HepG2 (cell line): Measurements from ENCODE around the gene SKI. TPM values are rescaled to one million over a fixed set of nuclear protein-coding genes. Genes with fewer than 3 reads are reported as not detected.

ENCODE experiments used
- BCL3 ChIP-seq: sonication (generic); formaldehyde crosslinking; IDR thresholded peaks from 2 replicates; pipeline ENCODE4 v1.5.1; 2020; ENCODE audit warnings: mild to moderate bottlenecking, missing genetic modification reagents, moderate library complexity
- FIP1L1 ChIP-seq: fragments of 200-400 bp; formaldehyde crosslinking; IDR thresholded peaks from 2 replicates; pipeline ENCODE4 v1.6.1; 2018; ENCODE audit warnings: low read depth, mild to moderate bottlenecking, low read length, moderate library complexity, borderline replicate concordance; ENCODE audit not compliant: insufficient read depth
- FOXO1 ChIP-seq: sonication (generic); formaldehyde crosslinking; IDR thresholded peaks from 2 replicates; pipeline ENCODE4 v1.4.0; 2020; ENCODE audit warnings: missing genetic modification reagents
- FUBP1 ChIP-seq: sonication (generic); formaldehyde crosslinking; IDR thresholded peaks from 2 replicates; pipeline ENCODE4 v1.5.1; 2020; ENCODE audit warnings: missing genetic modification reagents, mild to moderate bottlenecking, borderline replicate concordance
- KLF6 ChIP-seq: IDR thresholded peaks from 2 replicates; pipeline ENCODE4 v1.8.0; 2016; ENCODE audit warnings: missing biosample characterization, missing genetic modification reagents
- MAX ChIP-seq: IDR thresholded peaks from 2 replicates; pipeline ENCODE4 v1.6.1; 2012; ENCODE audit warnings: inconsistent platforms
- RCOR2 ChIP-seq: IDR thresholded peaks from 2 replicates; pipeline ENCODE4 v1.6.1; 2016; ENCODE audit warnings: missing biosample characterization, missing genetic modification reagents
- TBP ChIP-seq: sonication (generic); formaldehyde crosslinking; IDR thresholded peaks from 2 replicates; pipeline ENCODE4 v1.5.0; 2020; ENCODE audit warnings: missing genetic modification reagents
- TEAD3 ChIP-seq: optimal IDR thresholded peaks from 2 replicates; pipeline ENCODE3; 2016; ENCODE audit warnings: borderline replicate concordance
- ZFP36 ChIP-seq: fragments of 150-350 bp; IDR thresholded peaks from 2 replicates; pipeline ENCODE4 v1.6.1; 2018; ENCODE audit warnings: borderline replicate concordance, low read length, low read depth; ENCODE audit not compliant: partially characterized antibody
- ZMYM3 ChIP-seq: sonication (generic); formaldehyde crosslinking; IDR thresholded peaks from 2 replicates; pipeline ENCODE4 v1.5.1; 2020; ENCODE audit warnings: mild to moderate bottlenecking, missing genetic modification reagents
- ZNF776 ChIP-seq: sonication (generic); formaldehyde crosslinking; IDR thresholded peaks from 2 replicates; pipeline ENCODE4 v1.4.0; 2020; ENCODE audit warnings: mild to moderate bottlenecking, missing genetic modification reagents
- polyA plus RNA-seq, 8 experiments: library from polyadenylated mRNA; depleted of rRNA in 3 of 8; stranded (reverse) in 7 of 8; unstranded in 1 of 8; fragments of >200 nt; fragmentation: Illumina TruSeq in 4 of 8; extraction: Trizol in 4 of 8; gene quantifications; 2 replicates each; pipeline versions ENCODE4 v1.2.1 to v1.2.3, GENCODE V29; 2011 to 2016; ENCODE audit warnings: low read depth in 4 of 8, missing spikeins in 1 of 8, mixed read lengths in 1 of 8; ENCODE audit not compliant: insufficient read depth in 1 of 8
- total RNA-seq, 5 experiments: library from RNA; depleted of rRNA; stranded (reverse); fragments of >200 nt; fragmentation: Illumina TruSeq; extraction: Trizol; gene quantifications; 2 replicates each; pipeline ENCODE4 v1.2.3, GENCODE V29; 2016; ENCODE audit warnings: low read depth in 1 of 5
- TF ChIP-seq, protein P1 (sequence below): sonication (generic); formaldehyde crosslinking; IDR thresholded peaks from 2 replicates; pipeline ENCODE4 v1.5.1; 2020; ENCODE audit warnings: mild to moderate bottlenecking, missing genetic modification reagents
- TF ChIP-seq, protein P2 (sequence below): sonication (generic); formaldehyde crosslinking; IDR thresholded peaks from 2 replicates; pipeline ENCODE4 v1.9.0; 2022; ENCODE audit warnings: missing genetic modification reagents, mild to moderate bottlenecking, borderline replicate concordance
- TF ChIP-seq, protein P3 (sequence below): sonication (generic); formaldehyde crosslinking; IDR thresholded peaks from 2 replicates; pipeline ENCODE4 v1.4.0; 2020; ENCODE audit warnings: missing genetic modification reagents, mild to moderate bottlenecking, borderline replicate concordance

SKI gene
- total and polyA plus RNA-seq, 2 of the 13 experiments (the other 11 are each of a cell fraction or from before 2014, with no cell fraction given): 4.7 to 6.9 TPM

DNA sequence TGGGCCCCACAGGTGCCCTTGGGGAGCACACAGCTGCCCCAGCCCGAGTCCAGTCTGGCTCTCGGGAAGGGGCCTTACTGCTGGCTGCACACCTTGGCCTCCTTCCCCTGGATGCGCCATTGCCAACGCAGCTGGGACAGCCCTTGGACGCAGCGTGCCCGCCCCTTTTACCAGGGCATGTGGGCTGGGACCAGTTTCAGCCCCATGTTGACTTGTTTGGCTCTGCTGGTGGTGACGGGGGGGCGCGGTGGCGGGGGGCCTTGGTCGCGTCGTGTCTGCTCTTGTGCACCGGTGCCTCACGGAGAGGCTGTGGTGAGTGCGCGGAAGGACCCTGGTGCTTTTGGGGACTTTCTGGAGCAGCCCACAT, 19.6 kb downstream of the SKI start (continued):
- TF ChIP-seq, protein P1, sequence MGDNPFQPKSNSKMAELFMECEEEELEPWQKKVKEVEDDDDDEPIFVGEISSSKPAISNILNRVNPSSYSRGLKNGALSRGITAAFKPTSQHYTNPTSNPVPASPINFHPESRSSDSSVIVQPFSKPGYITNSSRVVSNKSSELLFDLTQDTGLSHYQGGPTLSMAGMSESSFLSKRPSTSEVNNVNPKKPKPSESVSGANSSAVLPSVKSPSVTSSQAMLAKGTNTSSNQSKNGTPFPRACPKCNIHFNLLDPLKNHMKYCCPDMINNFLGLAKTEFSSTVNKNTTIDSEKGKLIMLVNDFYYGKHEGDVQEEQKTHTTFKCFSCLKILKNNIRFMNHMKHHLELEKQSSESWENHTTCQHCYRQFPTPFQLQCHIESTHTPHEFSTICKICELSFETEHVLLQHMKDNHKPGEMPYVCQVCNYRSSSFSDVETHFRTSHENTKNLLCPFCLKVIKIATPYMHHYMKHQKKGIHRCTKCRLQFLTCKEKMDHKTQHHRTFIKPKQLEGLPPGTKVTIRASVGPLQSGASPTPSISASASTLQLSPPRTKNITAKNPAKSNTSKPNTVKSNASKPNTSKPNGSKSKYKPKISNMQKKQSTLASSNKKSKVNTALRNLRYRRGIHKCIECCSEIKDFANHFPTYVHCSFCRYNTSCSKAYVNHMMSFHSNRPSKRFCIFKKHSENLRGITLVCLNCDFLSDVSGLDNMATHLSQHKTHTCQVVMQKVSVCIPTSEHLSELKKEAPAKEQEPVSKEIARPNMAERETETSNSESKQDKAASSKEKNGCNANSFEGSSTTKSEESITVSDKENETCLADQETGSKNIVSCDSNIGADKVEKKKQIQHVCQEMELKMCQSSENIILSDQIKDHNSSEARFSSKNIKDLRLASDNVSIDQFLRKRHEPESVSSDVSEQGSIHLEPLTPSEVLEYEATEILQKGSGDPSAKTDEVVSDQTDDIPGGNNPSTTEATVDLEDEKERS (CRISPR knock-in tag): no peak
- TF ChIP-seq, protein P2, sequence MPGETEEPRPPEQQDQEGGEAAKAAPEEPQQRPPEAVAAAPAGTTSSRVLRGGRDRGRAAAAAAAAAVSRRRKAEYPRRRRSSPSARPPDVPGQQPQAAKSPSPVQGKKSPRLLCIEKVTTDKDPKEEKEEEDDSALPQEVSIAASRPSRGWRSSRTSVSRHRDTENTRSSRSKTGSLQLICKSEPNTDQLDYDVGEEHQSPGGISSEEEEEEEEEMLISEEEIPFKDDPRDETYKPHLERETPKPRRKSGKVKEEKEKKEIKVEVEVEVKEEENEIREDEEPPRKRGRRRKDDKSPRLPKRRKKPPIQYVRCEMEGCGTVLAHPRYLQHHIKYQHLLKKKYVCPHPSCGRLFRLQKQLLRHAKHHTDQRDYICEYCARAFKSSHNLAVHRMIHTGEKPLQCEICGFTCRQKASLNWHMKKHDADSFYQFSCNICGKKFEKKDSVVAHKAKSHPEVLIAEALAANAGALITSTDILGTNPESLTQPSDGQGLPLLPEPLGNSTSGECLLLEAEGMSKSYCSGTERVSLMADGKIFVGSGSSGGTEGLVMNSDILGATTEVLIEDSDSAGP (CRISPR knock-in tag): peak; percentile 21; the same call in 1 of the 2 replicates
- TF ChIP-seq TEAD3 (no peak), TBP (CRISPR knock-in tag) (no peak), FUBP1 (CRISPR knock-in tag) (no peak), ZNF776 (CRISPR knock-in tag) (0 out of 2 replicates have a peak, but pooled peaks have one; percentile 16), FOXO1 (CRISPR knock-in tag) (no peak), FIP1L1 (no peak), BCL3 (CRISPR knock-in tag) (no peak), MAX (peak; percentile 38; the same call in 1 of the 2 replicates), ZMYM3 (CRISPR knock-in tag) (no peak), KLF6 (no peak), RCOR2 (CRISPR knock-in tag) (no peak), ZFP36 (no peak)
- TF ChIP-seq, protein P3, sequence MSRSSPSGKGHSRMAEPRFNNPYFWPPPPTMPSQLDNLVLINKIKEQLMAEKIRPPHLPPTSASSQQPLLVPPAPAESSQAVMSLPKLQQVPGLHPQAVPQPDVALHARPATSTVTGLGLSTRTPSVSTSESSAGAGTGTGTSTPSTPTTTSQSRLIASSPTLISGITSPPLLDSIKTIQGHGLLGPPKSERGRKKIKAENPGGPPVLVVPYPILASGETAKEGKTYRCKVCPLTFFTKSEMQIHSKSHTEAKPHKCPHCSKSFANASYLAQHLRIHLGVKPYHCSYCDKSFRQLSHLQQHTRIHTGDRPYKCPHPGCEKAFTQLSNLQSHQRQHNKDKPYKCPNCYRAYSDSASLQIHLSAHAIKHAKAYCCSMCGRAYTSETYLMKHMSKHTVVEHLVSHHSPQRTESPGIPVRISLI (CRISPR knock-in tag): no peak
